ENCODE data around the gene AK8.
"Not testable (repeated sequence)": the region's sequence is repeated elsewhere in the genome, so short reads cannot be mapped to it uniquely, and the experiment has no call there.

AK8 gene

DNA sequence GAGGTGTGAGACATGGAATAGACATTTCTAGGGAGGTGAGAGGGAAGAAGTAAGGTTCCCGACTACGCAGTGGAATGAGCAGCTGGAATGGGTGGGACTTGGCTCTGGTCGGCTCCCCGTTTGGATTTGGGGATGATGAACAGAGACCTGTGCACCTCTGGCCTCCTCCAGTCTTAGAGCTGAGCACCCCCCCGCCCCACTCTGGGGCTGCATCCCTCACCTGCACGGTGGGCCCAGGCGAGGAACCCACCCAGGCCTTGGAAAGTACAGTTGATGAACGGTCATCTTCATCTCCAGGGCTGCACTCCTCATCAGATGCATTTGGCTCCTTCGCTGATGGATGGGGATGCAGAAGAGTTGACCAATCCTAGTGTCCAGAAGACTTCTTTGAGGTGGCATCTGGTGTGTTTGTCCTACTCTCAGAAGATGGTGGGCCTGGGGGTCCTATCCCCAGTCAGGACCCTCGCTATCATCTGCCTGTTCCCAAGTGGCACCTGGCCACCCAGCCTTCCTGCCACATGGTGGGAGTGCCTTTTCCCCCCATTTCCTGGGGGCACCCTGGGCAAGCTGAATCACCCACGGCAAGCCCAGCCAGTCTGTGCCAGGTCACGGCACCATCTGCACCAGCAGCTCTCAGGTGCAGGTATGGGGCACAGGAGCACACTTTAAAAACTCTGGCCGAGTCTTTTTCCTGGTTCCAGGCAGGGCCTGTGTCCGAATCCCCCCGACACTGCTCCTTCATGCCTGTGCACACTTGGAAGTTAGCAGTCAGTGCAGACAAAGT, 137.4 kb downstream of the AK8 start:
- no peak for DNase-seq

- DNase-seq = no peak
These were observed 138.3 kb downstream of the AK8 start for GRCh38 chr9:132739710-132740310.

DNA sequence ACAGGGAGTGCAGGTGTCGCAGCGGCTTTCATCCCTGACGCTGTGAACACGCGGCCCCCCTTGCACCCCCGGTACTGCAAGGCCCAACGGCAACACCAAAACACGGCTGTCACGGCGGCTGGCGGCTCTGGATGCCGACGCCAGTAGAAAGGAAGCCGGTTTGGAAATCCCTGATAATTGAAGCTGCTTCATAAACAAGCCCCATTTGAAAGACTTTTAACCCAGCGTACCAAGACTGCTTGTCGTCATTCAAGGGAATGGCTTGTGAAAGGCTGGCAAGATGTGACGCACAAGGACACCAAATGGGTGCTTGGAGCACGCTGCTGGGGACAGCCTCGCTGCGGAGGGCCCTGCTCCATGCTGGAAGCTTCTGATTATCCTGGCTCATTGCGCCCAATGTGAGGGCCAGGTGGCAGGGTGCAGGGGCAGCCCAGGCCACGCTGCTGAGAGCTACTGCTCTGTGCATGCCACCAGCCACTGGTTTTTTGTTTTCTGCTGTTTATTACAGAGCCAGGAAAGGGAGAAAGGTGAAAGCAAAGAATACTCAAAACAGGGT, 144.7 kb downstream of the AK8 start:
- no peak for DNase-seq

DNA sequence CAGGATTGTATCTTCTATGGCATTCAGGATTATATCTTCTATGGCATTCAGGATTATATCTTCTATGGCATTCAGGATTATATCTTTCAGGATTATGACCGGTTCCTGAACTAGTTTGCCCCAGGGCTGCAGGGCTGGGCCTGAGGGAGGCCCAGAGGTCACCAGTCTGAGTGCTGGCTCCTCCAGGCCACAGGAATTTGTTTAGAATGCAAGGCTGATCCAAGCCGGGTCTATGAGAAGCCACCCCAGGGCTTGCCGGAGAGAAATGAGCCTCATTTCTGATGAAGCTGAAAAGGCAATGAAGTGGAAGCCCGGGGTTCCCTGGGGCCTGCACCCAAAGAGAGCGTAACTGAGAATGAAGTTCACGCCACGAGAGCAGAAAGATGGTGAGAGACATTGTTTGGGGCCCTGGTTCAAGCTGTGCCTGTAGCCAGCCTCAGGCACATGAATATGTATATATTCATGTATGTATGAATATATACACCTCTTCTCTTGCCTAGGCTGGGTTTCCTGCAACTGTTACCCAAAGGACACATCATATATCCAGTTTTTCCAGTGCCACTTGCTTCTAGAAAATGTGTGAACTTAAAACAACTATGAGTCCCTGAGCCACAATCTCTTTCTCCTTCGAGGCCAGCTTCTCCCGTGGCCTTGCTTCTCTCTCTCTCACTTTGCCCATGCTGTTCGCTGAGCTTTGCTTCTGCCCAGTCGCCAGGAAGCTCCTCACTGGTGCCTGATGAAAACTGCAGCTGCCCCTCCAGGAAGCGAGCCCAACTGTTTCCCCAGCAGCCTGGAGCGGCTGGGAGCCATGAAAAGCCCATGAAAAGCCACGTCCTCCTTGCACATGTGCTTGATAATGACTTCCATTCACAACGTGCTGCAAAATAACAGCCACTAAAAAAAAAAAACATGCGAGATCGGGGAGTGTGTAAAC, 145.5 kb downstream of the AK8 start:
- no peak for DNase-seq

GRCh38 chr9:132731230-132731629, 146.9 kb downstream of the AK8 start:
- DNase-seq = no peak

DNA sequence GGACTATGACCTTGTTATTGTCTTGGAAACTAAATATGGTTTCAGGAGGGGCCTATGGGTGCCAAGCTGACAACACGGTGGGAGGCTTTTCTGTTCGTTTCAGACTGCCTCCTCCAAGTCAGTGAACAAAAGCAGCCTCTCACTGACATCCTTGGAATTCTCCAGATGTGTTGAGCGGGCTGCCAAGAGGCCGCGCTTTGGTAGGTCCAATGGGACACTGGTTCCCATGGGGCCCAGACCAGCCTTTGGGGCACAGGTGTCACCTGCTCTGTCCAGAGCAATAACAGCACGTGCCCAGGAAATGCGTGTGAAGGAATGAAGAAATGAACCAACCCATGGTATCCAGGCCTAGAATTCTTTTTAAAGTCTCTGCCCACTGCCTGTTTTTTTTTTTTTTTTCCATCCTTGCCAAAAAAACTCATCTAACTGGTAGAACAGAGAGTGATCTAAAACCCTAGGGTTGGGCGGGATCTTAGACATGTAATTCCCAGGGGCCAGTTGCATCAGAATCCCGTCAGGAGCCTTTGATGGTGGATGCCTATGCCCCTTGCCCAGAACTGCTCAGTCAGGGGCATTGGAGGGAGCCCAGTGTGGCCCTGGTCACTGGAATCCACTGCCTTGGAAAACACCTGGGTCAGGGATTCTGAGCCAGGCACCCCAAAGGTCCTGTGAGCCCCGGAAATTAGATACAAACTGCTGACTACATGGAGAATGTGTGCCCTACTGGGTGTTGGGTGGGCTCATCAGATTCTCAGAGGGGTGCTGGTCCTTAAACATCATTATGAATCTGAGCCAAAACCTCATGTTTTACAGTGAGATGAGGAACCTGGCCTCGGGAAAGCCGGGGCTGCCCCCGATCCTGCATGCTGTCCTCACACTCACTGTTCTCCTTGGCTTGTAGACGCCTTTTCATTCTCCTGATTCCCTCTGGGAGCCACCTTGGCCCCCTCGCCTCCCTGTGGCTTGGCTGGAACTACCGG, 147.7 kb downstream of the AK8 start:
- DNase-seq = no peak

- DNase-seq = no peak
These were observed 148.7 kb downstream of the AK8 start for GRCh38 chr9:132729235-132729890.

DNA sequence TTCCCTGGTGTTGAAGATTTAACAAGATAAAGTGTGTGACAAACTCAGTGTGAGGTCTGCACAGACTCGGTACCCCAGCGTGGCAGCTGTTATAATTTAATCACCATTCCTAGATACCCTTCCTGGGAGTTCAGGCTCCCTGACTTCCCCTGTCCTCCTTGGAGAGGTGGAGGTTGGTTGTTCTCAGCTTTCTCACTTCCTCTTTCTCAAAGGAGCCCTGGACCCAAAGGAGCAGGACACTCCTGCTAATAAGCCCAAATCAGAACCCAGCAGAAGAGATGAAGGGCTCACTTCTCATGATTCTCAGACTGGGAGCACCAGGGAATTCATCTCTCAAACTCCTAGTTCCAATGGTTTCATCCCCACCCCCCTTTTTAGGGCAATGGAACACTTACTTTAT, 149.6 kb downstream of the AK8 start:
- DNase-seq = no peak

DNA sequence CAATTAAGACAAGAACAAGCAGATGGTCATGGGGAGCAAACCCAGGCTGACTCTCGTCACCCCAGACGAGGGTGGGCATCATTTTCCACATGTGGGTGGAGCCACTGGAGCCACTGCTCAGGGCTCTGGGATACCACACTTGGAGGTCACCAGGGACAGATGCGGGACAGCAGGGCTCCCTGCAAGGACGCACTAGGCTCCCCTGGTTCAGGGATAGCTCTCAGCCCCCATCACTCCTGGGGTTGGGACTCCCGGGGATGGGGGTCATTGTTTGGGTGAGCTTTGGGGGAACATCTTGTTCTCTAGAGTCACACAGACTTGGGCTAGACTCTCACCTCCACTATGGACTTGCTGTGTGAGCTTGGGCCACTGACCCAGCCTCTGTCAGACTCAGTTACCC, 150.0 kb downstream of the AK8 start:
- no peak for DNase-seq

GRCh38 chr9:132726576-132727130, 151.4 kb downstream of the AK8 start:
- no peak for DNase-seq

DNA sequence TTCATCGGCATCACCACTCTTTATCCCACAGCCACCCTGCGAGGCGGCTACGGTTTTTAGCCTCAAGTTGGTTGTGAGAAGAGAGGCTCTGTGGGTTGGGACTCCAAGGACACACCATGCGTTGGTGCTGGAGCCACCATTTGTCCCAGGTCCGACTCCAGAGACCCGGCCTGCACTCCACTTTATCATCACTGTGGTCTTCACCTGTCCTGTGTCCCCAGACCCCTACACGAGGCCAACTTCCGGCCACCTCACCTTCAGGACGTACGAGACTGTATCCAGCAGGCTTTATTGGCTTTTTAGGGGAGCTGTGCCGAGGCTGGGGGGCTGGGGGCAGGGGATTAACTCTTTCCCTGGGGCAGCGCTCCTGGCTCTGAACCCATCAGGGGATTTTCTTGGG, 152.8 kb downstream of the AK8 start:
- no peak for DNase-seq

GRCh38 chr9:132723809-132724208, 154.3 kb downstream of the AK8 start:
- DNase-seq = no peak

DNA sequence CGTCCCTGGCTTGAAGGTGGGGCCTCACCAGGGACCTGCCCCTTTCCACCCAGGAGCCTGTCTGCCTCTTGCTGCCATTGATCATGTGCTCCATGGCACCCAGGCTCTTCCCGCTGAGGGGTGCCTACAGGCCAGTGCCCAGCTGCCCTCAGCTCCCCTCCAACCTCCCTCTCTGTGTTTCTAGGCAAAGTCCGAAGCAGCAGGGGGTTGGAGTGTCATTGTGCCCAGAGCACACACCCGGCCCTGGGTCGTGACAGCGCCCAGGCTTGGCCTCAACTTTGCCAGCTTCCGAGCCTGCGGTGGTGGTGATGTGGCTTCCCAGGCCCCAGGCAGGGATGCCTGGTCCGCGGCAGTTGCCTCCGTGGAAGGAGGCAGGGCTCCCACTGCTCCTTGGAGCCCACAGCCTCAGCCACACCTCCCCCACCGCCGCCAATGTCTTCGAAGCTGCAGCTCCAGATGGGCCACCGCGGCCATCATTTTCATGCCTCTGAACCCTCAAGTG, 155.5 kb downstream of the AK8 start:
- DNase-seq = no peak

DNA sequence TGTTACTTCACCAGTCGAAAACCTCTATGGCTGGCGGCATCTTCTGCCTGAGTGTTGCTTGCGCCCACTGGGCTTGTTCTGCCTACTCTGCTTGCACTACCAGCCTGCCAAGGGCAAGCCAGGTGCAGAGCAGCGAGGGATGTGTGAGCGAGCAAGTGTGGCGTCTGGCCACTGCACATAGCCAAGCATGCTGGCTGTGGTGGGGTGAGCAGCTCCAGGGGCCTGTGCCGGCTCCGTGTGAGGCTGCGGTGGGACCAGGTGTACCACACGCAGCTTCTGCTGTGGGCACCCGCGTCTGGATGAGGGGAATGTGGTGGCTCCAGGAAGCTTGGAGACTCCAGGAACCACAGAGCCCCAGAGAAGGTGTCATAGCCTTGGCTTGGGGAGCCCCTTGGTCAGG, 156.4 kb downstream of the AK8 start:
- no peak for DNase-seq

DNA sequence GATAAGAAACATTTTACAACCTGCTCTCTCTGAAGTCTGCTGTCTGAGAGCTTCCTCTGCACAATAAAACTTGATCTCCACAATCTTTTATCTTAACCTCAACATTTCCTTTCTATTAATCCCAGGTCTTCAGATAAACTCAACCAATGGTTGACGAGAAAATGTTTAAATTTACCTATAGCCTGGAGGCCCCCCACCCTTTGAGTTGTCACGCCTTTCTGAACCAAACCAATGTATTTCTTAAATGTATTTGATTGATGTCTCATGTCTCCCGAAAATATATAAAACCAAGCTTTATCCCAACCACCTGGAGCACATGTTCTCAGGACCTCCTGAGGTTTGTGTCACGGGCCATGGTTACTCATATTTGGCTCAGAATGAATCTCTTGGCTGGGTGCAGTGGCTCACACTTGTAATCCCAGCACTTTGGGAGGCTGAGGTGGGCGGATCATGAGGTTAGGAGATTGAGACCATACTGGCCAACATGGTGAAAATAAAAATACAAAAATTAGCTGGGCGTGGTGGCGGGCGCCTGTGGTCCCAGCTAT, 159.6 kb downstream of the AK8 start:
- not testable (repeated sequence) for DNase-seq

- DNase-seq = no peak
These were observed 160.6 kb downstream of the AK8 start for GRCh38 chr9:132717326-132717945.

GRCh38 chr9:132716007-132716406, 162.1 kb downstream of the AK8 start:
- DNase-seq = no peak

GRCh38 chr9:132712753-132713152, 165.3 kb downstream of the AK8 start:
- no peak for DNase-seq

DNA sequence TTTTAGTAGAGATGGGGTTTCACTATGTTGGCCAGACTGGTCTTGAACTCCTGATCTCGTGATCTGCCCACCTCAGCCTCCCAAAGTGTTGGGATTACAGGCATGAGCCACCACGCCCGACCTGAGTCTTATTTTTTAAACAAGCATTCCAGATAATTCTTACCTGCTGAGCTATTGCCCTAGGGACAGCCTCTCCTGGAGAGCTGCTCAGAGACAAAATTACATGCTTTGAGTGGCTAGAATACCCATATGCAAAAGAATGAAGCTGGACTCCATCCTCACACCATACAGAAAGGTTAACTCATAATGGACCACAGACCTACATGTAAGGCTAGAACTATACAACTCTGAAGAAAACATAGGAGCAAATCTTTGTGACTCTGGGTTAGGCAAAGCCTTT, 166.2 kb downstream of the AK8 start:
- no peak for DNase-seq

GRCh38 chr9:132711152-132711551, 166.9 kb downstream of the AK8 start:
- DNase-seq = not testable (repeated sequence)

All from activated naive CD4-positive, alpha-beta T cell treated with anti-CD3 and anti-CD28 coated beads, Interleukin-2, amount 50 U/mL, for 16 hours (primary cell).